HEK293 (cell line): ENCODE results near the gene EPHA6.

Experiments used
- CTCF ChIA-PET: fragments of 350-600 bp; formaldehyde crosslinking; extraction: SDS; loops from one replicate; lab custom pipeline; 2021; ENCODE audit warnings: antibody characterized with exemption; lab: Yijun Ruan, JAX
- POLR2A ChIA-PET: fragments of 300-600 bp; formaldehyde crosslinking; extraction: SDS; loops from one replicate; lab custom pipeline; 2020; ENCODE audit warnings: antibody characterized with exemption, inconsistent platforms; lab: Yijun Ruan, JAX
- H3K27ac ChIP-seq: fragments of 200-500 bp; sonication (Bioruptor generic); 2 replicates; pipeline ENCODE4 v1.5.1; 2014; ENCODE audit warnings: low read depth, low read length, control low read depth, inconsistent platforms; ENCODE audit errors: extremely low read depth
- H3K36me3 ChIP-seq, 2 experiments: fragments of 200-500 bp in 1 of 2; sonication (Bioruptor generic) in 1 of 2; 1 replicate in 1 of 2; 2 replicates in 1 of 2; pipeline ENCODE4 v1.5.1; 2014 to 2017; ENCODE audit warnings: inconsistent platforms in 2 of 2, low read length in 2 of 2; ENCODE audit not compliant: control insufficient read depth in 2 of 2, insufficient read depth in 1 of 2
- H3K4me1 ChIP-seq: fragments of 200-500 bp; sonication (Bioruptor generic); 2 replicates; pipeline ENCODE4 v1.5.1; 2014; ENCODE audit warnings: mild to moderate bottlenecking, low read length, inconsistent platforms; ENCODE audit not compliant: control insufficient read depth, insufficient read depth
- H3K4me3 ChIP-seq: 2 replicates; pipeline ENCODE4 v1.5.1; 2011; ENCODE audit warnings: low read depth, mild to moderate bottlenecking, control low read depth, low read length, moderate library complexity
- H3K9me3 ChIP-seq: fragments of 200-500 bp; sonication (Bioruptor generic); 2 replicates; pipeline ENCODE4 v1.5.1; 2014; ENCODE audit warnings: low read depth, low read length, inconsistent platforms; ENCODE audit not compliant: control insufficient read depth, insufficient read depth
- GFI1B ChIP-seq: fragments of 450-650 bp; formaldehyde crosslinking; IDR thresholded peaks from 2 replicates; pipeline ENCODE4 v1.5.1; 2016; ENCODE audit warnings: missing biosample characterization, missing genetic modification characterization
- HOXC10 ChIP-seq: sonication (generic); formaldehyde crosslinking; IDR thresholded peaks from 2 replicates; pipeline ENCODE4 v1.8.1; 2023; ENCODE audit warnings: mild to moderate bottlenecking, missing genetic modification reagents
- HOXD13 ChIP-seq: sonication (generic); formaldehyde crosslinking; IDR thresholded peaks from 2 replicates; pipeline ENCODE4 v1.8.0; 2022; ENCODE audit warnings: missing genetic modification reagents, borderline replicate concordance
- PRDM1 ChIP-seq: fragments of 450-650 bp; formaldehyde crosslinking; IDR thresholded peaks from 2 replicates; pipeline ENCODE4; 2016; ENCODE audit warnings: missing biosample characterization, missing genetic modification characterization
- SP3 ChIP-seq: fragments of 450-650 bp; formaldehyde crosslinking; IDR thresholded peaks from 2 replicates; pipeline ENCODE4 v1.5.1; 2016; ENCODE audit warnings: missing biosample characterization, missing genetic modification characterization
- TCF7L2 ChIP-seq: IDR thresholded peaks from 2 replicates; pipeline ENCODE4 v1.6.1; 2011; ENCODE audit warnings: low read depth, mild to moderate bottlenecking, inconsistent platforms, low read length, moderate library complexity, borderline replicate concordance
- YY2 ChIP-seq: fragments of 450-650 bp; formaldehyde crosslinking; IDR thresholded peaks from 2 replicates; pipeline ENCODE4 v1.5.1; 2016; ENCODE audit warnings: missing biosample characterization, missing genetic modification characterization
- ZBTB1 ChIP-seq: fragments of 450-650 bp; formaldehyde crosslinking; IDR thresholded peaks from 2 replicates; pipeline ENCODE4 v1.5.1; 2016; ENCODE audit warnings: missing biosample characterization, missing genetic modification characterization
- ZBTB17 ChIP-seq: fragments of 450-650 bp; formaldehyde crosslinking; IDR thresholded peaks from 2 replicates; pipeline ENCODE4 v1.5.1; 2016; ENCODE audit warnings: missing biosample characterization, missing genetic modification characterization
- ZNF10 ChIP-seq: fragments of 450-650 bp; formaldehyde crosslinking; IDR thresholded peaks from 2 replicates; pipeline ENCODE4 v1.5.1; 2017; ENCODE audit warnings: missing biosample characterization, missing genetic modification characterization
- ZNF112 ChIP-seq: fragments of 450-650 bp; formaldehyde crosslinking; IDR thresholded peaks from 2 replicates; pipeline ENCODE4 v1.5.0; 2017; ENCODE audit warnings: missing biosample characterization, missing genetic modification characterization
- ZNF169 ChIP-seq: fragments of 450-650 bp; formaldehyde crosslinking; IDR thresholded peaks from 2 replicates; pipeline ENCODE4 v1.5.1; 2016; ENCODE audit warnings: missing biosample characterization, missing genetic modification characterization
- ZNF324 ChIP-seq: fragments of 450-650 bp; formaldehyde crosslinking; IDR thresholded peaks from 2 replicates; pipeline ENCODE4 v1.5.1; 2016; ENCODE audit warnings: missing biosample characterization, missing genetic modification characterization
- ZNF350 ChIP-seq: fragments of 450-650 bp; formaldehyde crosslinking; IDR thresholded peaks from 2 replicates; pipeline ENCODE4 v1.5.0; 2017; ENCODE audit warnings: missing biosample characterization, mild to moderate bottlenecking, missing genetic modification characterization
- ZNF426 ChIP-seq: fragments of 450-650 bp; formaldehyde crosslinking; IDR thresholded peaks from 2 replicates; pipeline ENCODE4 v1.5.1; 2017; ENCODE audit warnings: missing biosample characterization, missing genetic modification characterization, mild to moderate bottlenecking, inconsistent platforms, moderate library complexity
- ZNF449 ChIP-seq: fragments of 450-650 bp; formaldehyde crosslinking; IDR thresholded peaks from 2 replicates; pipeline ENCODE4 v1.5.1; 2017; ENCODE audit warnings: missing biosample characterization, mild to moderate bottlenecking, missing genetic modification characterization, moderate library complexity
- ZNF501 ChIP-seq: fragments of 450-650 bp; formaldehyde crosslinking; IDR thresholded peaks from 2 replicates; pipeline ENCODE4 v1.5.1; 2016; ENCODE audit warnings: missing biosample characterization, missing genetic modification characterization
- ZNF510 ChIP-seq: fragments of 450-650 bp; formaldehyde crosslinking; IDR thresholded peaks from 2 replicates; pipeline ENCODE4 v1.5.1; 2018; ENCODE audit warnings: mild to moderate bottlenecking, missing genetic modification characterization, missing biosample characterization; ENCODE audit not compliant: insufficient replicate concordance
- ZNF518A ChIP-seq: fragments of 450-650 bp; formaldehyde crosslinking; conservative IDR thresholded peaks from 2 replicates; pipeline ENCODE4 v1.5.1; 2016; ENCODE audit warnings: low read depth, missing biosample characterization, missing genetic modification characterization
- ZNF529 ChIP-seq: fragments of 450-650 bp; formaldehyde crosslinking; IDR thresholded peaks from 2 replicates; pipeline ENCODE4 v1.5.1; 2017; ENCODE audit warnings: missing genetic modification characterization, missing biosample characterization; ENCODE audit not compliant: insufficient replicate concordance
- ZNF544 ChIP-seq: fragments of 450-650 bp; formaldehyde crosslinking; IDR thresholded peaks from 2 replicates; pipeline ENCODE4 v1.5.0; 2017; ENCODE audit warnings: missing biosample characterization, missing genetic modification characterization
- ZNF561 ChIP-seq: fragments of 450-650 bp; IDR thresholded peaks from 2 replicates; pipeline ENCODE4 v1.5.1; 2018; ENCODE audit warnings: missing biosample characterization, missing genetic modification characterization, borderline replicate concordance
- ZNF626 ChIP-seq: fragments of 450-650 bp; sonication (Bioruptor Pico); formaldehyde crosslinking; IDR thresholded peaks from 2 replicates; pipeline ENCODE4 v1.5.1; 2018; ENCODE audit warnings: missing biosample characterization, missing genetic modification characterization, inconsistent platforms
- ZNF645 ChIP-seq: fragments of 450-650 bp; formaldehyde crosslinking; IDR thresholded peaks from 2 replicates; pipeline ENCODE4; 2016; ENCODE audit warnings: missing biosample characterization, missing genetic modification characterization
- ZNF670 ChIP-seq: fragments of 450-650 bp; formaldehyde crosslinking; IDR thresholded peaks from 2 replicates; pipeline ENCODE4 v1.5.1; 2016; ENCODE audit warnings: missing biosample characterization, missing genetic modification characterization, low read depth
- ZNF792 ChIP-seq: fragments of 450-650 bp; formaldehyde crosslinking; IDR thresholded peaks from 2 replicates; pipeline ENCODE4 v1.5.1; 2016; ENCODE audit warnings: missing biosample characterization, missing genetic modification characterization
- ZNF830 ChIP-seq: fragments of 450-650 bp; IDR thresholded peaks from 2 replicates; pipeline ENCODE4 v1.5.0; 2018; ENCODE audit warnings: missing biosample characterization, missing genetic modification characterization, low read depth, mild to moderate bottlenecking, moderate library complexity
- TF ChIP-seq, protein P1 (sequence below): fragments of 450-650 bp; formaldehyde crosslinking; IDR thresholded peaks from 2 replicates; pipeline ENCODE4 v1.5.1; 2017; ENCODE audit warnings: missing biosample characterization, missing genetic modification characterization

Gene EPHA6

DNA sequence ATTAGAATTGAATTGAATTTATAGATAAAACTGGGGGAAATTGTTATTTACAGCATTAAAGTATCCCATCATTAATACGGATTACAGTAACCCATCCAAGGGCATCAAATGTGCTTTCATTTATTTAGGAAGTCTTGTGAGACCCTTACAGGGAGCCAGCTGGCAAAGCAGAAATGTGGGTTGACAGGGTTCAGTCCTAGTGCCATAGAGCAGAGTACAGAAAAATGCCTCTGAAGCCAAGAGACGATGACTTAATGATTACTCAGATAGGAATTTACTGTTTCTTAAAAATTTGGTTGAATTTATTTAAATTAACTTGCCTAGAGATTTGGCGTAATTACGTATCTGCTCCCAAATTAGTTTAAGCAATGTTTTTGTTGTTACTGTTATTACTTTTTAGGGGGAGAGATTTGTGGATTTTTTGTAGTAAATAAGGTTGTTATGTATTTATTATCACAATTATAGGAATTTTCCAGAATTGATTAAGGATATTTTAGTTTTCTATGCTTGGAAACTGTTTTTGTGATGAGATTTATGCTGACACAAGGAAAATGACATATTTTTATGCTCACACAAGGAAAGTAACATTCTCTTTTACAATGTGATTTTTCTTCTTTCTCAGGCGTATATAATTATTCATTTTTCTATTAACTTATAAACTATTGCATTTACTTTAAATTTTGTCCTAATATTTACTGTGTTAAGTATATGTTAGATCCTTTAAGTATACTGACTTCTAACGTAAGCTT is 152.0 kb downstream of the EPHA6 start:
- no peak for TF ChIP-seq ZNF324 (tag by site-specific recombination)
- TF ChIP-seq ZNF510 (tag by site-specific recombination): no peak
- TF ChIP-seq TCF7L2: no peak
- TF ChIP-seq ZNF544 (tag by site-specific recombination): no peak
- TF ChIP-seq ZNF449: no peak
- TF ChIP-seq ZBTB17 (tag by site-specific recombination): no peak
- no peak for TF ChIP-seq ZNF626 (tag by site-specific recombination)
- TF ChIP-seq HOXD13 (CRISPR knock-in tag): no peak
- no peak for TF ChIP-seq ZNF561 (tag by site-specific recombination)
- no peak for TF ChIP-seq ZBTB1 (tag by site-specific recombination)
- TF ChIP-seq ZNF169 (tag by site-specific recombination): no peak
- TF ChIP-seq, protein P1, sequence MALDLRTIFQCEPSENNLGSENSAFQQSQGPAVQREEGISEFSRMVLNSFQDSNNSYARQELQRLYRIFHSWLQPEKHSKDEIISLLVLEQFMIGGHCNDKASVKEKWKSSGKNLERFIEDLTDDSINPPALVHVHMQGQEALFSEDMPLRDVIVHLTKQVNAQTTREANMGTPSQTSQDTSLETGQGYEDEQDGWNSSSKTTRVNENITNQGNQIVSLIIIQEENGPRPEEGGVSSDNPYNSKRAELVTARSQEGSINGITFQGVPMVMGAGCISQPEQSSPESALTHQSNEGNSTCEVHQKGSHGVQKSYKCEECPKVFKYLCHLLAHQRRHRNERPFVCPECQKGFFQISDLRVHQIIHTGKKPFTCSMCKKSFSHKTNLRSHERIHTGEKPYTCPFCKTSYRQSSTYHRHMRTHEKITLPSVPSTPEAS (tag by site-specific recombination): no peak
- no peak for TF ChIP-seq ZNF350 (tag by site-specific recombination)
- TF ChIP-seq HOXC10 (CRISPR knock-in tag): no peak
- Histone ChIP-seq H3K4me3 (no peak overlapping the region), H3K27ac (no peak overlapping the region), H3K4me1 (no peaks in the 10 kb centered on the region), H3K36me3 (no peaks in the 10 kb centered on the region), H3K9me3 (no peaks in the 10 kb centered on the region)
- CTCF ChIA-PET: no interaction called here
- POLR2A ChIA-PET: no interaction called here

GRCh38 chr3:96970211-96970610 is 155.8 kb downstream of the EPHA6 start:
- no peak overlapping the region for H3K4me3 ChIP-seq
- CTCF ChIA-PET: no interaction called here
- POLR2A ChIA-PET: no interaction called here
- TF ChIP-seq ZNF645: no peak
- TF ChIP-seq ZNF792 (tag by site-specific recombination): no peak
- no peak for TF ChIP-seq ZNF501 (tag by site-specific recombination)
- TF ChIP-seq ZBTB1 (tag by site-specific recombination): no peak
- TF ChIP-seq PRDM1 (tag by site-specific recombination): no peak
- TF ChIP-seq ZNF529 (tag by site-specific recombination): no peak
- TF ChIP-seq YY2 (tag by site-specific recombination): no peak
- no peak for TF ChIP-seq ZNF670 (tag by site-specific recombination)
- TF ChIP-seq GFI1B: no peak
- TF ChIP-seq ZNF830 (tag by site-specific recombination): no peak
- TF ChIP-seq ZNF518A (tag by site-specific recombination): no peak
- TF ChIP-seq ZNF112 (tag by site-specific recombination): no peak
- TF ChIP-seq ZNF426: no peak
- no peak for TF ChIP-seq ZNF10 (tag by site-specific recombination)
- no peak for TF ChIP-seq SP3 (tag by site-specific recombination)

More at GRCh38 chr3:96970211-96970610, 155.8 kb downstream of the EPHA6 start:
- H3K36me3 ChIP-seq: no peaks in the 10 kb centered on the region
- no peaks in the 10 kb centered on the region for H3K4me1 ChIP-seq
- H3K27ac ChIP-seq: no peak overlapping the region
- H3K9me3 ChIP-seq: no peaks in the 10 kb centered on the region
